GM13976 (cell line): Measurements from ENCODE around the gene NINL.
"Not testable (repeated sequence)": the region's sequence is repeated elsewhere in the genome, so short reads cannot be mapped to it uniquely, and the experiment has no call there.

Source experiments
- DNase-seq: peaks from one replicate; pipeline ENCODE4 v3.0.0; 2012; ENCODE audit warnings: low spot score
- in situ Hi-C: fragments of 300-500 bp; cut with MboI; formaldehyde crosslinking; loops from one replicate; pipeline ENCODE4 v1.12.0; 2022; ENCODE audit warnings: low sequenced_read_pairs, mixed read lengths, inconsistent platforms; ENCODE audit not compliant: unreplicated experiment
- TF ChIP-seq, protein P1 (sequence below): IDR thresholded peaks from 2 replicates; pipeline ENCODE4 v1.5.1; 2012; ENCODE audit warnings: borderline replicate concordance, mild to moderate bottlenecking; ENCODE audit not compliant: insufficient read depth; ENCODE audit errors: extremely low read depth, missing control alignments, control extremely low read depth

Gene NINL

DNA sequence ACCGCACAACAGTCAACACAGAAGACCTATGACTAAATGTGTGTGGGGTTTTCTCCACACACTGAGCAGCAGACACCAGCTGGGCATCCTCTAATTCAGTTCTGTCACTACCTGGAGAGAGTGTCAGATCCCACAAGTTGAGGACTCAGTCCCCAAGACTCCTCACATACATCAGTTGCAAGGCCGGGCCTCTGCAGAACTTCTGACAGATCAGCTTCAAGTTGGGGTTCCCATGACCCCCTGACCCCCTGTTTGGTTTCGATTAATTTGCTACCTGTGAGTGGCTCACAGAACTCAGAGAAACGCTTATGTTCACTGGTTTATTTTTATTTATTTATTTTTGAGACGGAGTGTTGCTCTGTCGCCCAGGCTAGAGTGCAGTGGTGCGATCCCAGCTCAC is 3.2 kb upstream of the NINL start:
- TF ChIP-seq, protein P1, sequence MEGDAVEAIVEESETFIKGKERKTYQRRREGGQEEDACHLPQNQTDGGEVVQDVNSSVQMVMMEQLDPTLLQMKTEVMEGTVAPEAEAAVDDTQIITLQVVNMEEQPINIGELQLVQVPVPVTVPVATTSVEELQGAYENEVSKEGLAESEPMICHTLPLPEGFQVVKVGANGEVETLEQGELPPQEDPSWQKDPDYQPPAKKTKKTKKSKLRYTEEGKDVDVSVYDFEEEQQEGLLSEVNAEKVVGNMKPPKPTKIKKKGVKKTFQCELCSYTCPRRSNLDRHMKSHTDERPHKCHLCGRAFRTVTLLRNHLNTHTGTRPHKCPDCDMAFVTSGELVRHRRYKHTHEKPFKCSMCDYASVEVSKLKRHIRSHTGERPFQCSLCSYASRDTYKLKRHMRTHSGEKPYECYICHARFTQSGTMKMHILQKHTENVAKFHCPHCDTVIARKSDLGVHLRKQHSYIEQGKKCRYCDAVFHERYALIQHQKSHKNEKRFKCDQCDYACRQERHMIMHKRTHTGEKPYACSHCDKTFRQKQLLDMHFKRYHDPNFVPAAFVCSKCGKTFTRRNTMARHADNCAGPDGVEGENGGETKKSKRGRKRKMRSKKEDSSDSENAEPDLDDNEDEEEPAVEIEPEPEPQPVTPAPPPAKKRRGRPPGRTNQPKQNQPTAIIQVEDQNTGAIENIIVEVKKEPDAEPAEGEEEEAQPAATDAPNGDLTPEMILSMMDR = no peak
- in situ Hi-C loops = no loop called here
- DNase-seq = no peak

DNA sequence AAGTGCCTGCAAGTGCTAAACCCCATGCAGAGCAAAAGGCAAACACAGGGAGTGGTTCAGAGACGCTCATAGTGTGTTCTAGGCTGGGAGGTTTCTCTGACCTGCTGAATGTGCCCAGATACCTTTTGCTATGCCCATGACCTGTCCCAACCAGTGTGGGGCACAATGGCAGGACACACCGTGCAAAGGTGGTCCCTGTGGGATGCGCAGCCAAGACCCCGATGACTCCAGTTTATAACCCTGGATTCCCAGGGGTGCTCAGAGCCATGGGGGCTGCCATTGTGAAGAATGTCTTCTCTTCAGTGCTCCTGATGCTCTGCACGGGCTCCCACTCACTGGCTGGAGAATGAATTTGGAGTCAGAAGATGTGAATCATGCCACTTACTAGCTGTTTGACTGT is 2.2 kb upstream of the NINL start:
- TF ChIP-seq, protein P1 = no peak
- no peak for DNase-seq
- in situ Hi-C loops = no loop called here

- DNase-seq = no peak
- TF ChIP-seq, protein P1 = no peak
- in situ Hi-C loops = no loop called here
Observed at GRCh38 chr20:25586877-25587276, 1.5 kb upstream of the NINL start.

DNA sequence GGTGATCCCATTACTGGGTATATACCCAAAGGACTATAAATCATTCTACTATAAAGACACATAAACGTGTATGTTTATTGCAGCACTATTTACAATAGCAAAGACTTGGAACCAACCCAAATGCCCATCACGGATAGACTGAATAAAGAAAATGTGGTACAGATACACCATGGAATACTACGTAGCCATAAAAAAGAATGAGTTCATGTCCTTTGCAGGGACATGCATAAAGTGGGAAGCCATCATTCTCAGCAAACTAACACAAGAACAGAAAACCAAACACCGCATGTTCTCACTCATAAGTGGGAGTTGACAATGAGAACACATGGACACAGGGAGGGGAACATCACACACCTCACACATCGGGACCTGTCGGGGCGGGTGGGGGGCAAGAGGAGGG is 1.7 kb downstream of the NINL start:
- in situ Hi-C loops, DNase-seq: not testable (repeated sequence)

GRCh38 chr20:25580711-25581110 is 4.6 kb downstream of the NINL start:
- DNase-seq = no peak
- in situ Hi-C loops = no loop called here
- TF ChIP-seq, protein P1 = no peak

DNA sequence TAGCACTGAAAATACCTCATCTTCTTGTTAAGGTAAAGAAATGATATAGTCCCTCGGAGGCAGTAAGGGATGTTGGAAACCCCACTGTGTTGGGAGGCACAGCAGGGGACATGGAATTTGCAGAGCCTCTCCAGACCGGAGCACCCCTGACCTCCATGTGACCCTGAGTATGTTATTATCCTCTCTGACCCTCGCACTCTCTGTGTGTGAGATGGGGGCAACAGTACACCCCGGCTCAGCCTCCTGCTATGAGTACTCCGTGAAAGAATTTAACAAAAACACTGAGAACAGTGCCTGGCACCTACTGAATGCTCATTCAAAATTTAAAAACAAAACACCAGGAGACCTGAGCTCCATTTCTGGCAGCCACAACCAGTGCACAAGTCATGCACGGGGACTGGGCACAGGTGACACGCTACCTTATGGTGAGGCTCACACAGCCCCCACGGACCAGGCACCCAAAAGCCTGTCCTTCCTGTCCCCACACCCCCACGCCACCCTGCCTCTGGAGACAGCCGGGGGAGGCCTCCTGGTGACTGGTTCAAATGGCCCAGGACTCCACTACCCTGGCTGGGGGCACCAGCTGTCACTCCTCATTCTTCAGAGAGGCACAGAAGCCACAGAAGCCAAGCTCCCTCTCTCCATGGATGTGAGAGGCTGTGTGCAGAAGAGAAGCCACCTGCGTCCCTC is 6.1 kb downstream of the NINL start:
- no peak for DNase-seq
- in situ Hi-C loops = no loop called here
- TF ChIP-seq, protein P1 = no peak

GRCh38 chr20:25576783-25577530 is 8.4 kb downstream of the NINL start:
- DNase-seq = no peak
- TF ChIP-seq, protein P1 = no peak
- in situ Hi-C loops = no loop called here
